ENCODE measurements around the gene PA2G4. TPM values are rescaled to one million over a fixed set of nuclear protein-coding genes. Genes with fewer than 3 reads are reported as not detected.

PA2G4 gene
- total and polyA plus RNA-seq, 4 donors, result 56.8 to 148 (median 68.6) TPM

GRCh38 chr12:56099787-56100186 lies 4.6 kb upstream of the PA2G4 start:
- no peak overlapping the region for H3K27ac ChIP-seq (ENCODE audit: low read depth in 1 of 2, low read length in 2 of 2)
- peaks cover 0 to 11% (median 2%) of the 10 kb centered on the region in 4 donors for H3K4me1 ChIP-seq (ENCODE audit: control insufficient read depth in 4 of 4, insufficient read depth in 4 of 4, low read length in 3 of 4)
- DNase-seq (ENCODE audit: low spot score), result no peak
- no peaks in the 10 kb centered on the region for H3K27me3 ChIP-seq (ENCODE audit: control insufficient read depth in 4 of 4, insufficient read depth in 4 of 4, low read length in 3 of 4)
- 62% methylated on average over 4 of the region's 4 CpGs for WGBS
- H3K9ac ChIP-seq (ENCODE audit: low read depth in 1 of 2, low read length in 2 of 2), result no peak overlapping the region
- no peaks in the 10 kb centered on the region for H3K9me3 ChIP-seq (ENCODE audit: control insufficient read depth in 4 of 4, low read length in 3 of 4)
- H3K36me3 ChIP-seq (ENCODE audit: control insufficient read depth in 4 of 4, insufficient read depth in 3 of 4, low read depth in 1 of 4, low read length in 3 of 4), result peaks cover 19 to 63% (median 49%) of the 10 kb centered on the region in 4 donors
- no peak overlapping the region for H3K4me3 ChIP-seq (ENCODE audit: low read depth in 1 of 3, low read length in 3 of 3)
- TF ChIP-seq SP1 (IDR thresholded peaks at IDR 0.05) (no peak), EGR1 (IDR thresholded peaks at IDR 0.05; ENCODE audit: low read depth in 2 of 2) (no peak), FOXA2 (IDR thresholded peaks at IDR 0.05) (no peak), HNF4A (conservative IDR thresholded peaks at IDR 0.05) (no peak), RAD21 (IDR thresholded peaks at IDR 0.05) (no peak)

- TF ChIP-seq HNF4G (IDR thresholded peaks at IDR 0.05), result no peak
- no peak for TF ChIP-seq RAD21 (IDR thresholded peaks at IDR 0.05)
- TF ChIP-seq FOXA1 (IDR thresholded peaks at IDR 0.05), result no peak
- no peak for TF ChIP-seq SP1 (IDR thresholded peaks at IDR 0.05)
- TF ChIP-seq MAX (IDR thresholded peaks at IDR 0.05), result no peak
- no peak for TF ChIP-seq HNF4A (conservative IDR thresholded peaks at IDR 0.05)
- no peak for TF ChIP-seq NR2F2 (IDR thresholded peaks at IDR 0.05)
- TF ChIP-seq GABPA (IDR thresholded peaks at IDR 0.05 in 1 of 2, conservative IDR thresholded peaks at IDR 0.05 in 1 of 2), result no peak
- no peak for TF ChIP-seq ZBTB33 (IDR thresholded peaks at IDR 0.05)
- TF ChIP-seq YY1 (IDR thresholded peaks at IDR 0.05), result no peak
- TF ChIP-seq FOXA2 (IDR thresholded peaks at IDR 0.05), result no peak
- TF ChIP-seq ATF3 (IDR thresholded peaks at IDR 0.05), result no peak
- TF ChIP-seq JUND (IDR thresholded peaks at IDR 0.05), result no peak
- TF ChIP-seq RXRA (IDR thresholded peaks at IDR 0.05), result no peak
- TF ChIP-seq TAF1 (conservative IDR thresholded peaks at IDR 0.05), result no peak
- TF ChIP-seq CTCF (IDR thresholded peaks at IDR 0.05; ENCODE audit: low read depth, low read length, missing input control), result no peak
- Histone ChIP-seq H3K27ac (ENCODE audit: low read depth in 1 of 2, low read length in 2 of 2) (no peak overlapping the region), H3K27me3 (ENCODE audit: control insufficient read depth in 4 of 4, insufficient read depth in 4 of 4, low read length in 3 of 4) (no peaks in the 10 kb centered on the region), H3K36me3 (ENCODE audit: control insufficient read depth in 4 of 4, insufficient read depth in 3 of 4, low read depth in 1 of 4, low read length in 3 of 4) (peaks cover 19 to 50% (median 38%) of the 10 kb centered on the region in 4 donors), H3K9ac (ENCODE audit: low read depth in 1 of 2, low read length in 2 of 2) (no peak overlapping the region), H3K9me3 (ENCODE audit: control insufficient read depth in 4 of 4, low read length in 3 of 4) (no peaks in the 10 kb centered on the region), H3K4me3 (ENCODE audit: low read depth in 1 of 3, low read length in 3 of 3) (no peak overlapping the region), H3K4me1 (ENCODE audit: control insufficient read depth in 4 of 4, insufficient read depth in 4 of 4, low read length in 3 of 4) (peaks cover 0 to 21% (median 11%) of the 10 kb centered on the region in 4 donors)
- DNase-seq (ENCODE audit: low spot score), result no peak
- 89% methylated on average over 14 of the region's 14 CpGs for WGBS
Measured at GRCh38 chr12:56101045-56101444, 3.3 kb upstream of the PA2G4 start.

All from liver (tissue), 9 donors.